Posterior cingulate gyrus (tissue), 11 donors: ENCODE data around the gene ADISSP.
A peak's percentile ranks its signal among the peaks of the same experiment; 100 is the strongest.

Experiments
- DNase-seq, 10 donors: peaks; one replicate each; pipeline versions ENCODE4 v3.0.0 to v3.0.0-alpha.2; 2020 to 2021; ENCODE audit warnings: mixed read lengths in 3 of 10
- intact Hi-C: fragments of 100-400 bp; cut with DNase I; formaldehyde crosslinking; loops from one replicate; pipeline ENCODE4 v1.15.1; 2023

ADISSP gene

GRCh38 chr20:3760655-3761348 is 6.8 kb downstream of the ADISSP start:
- DNase-seq: peak in 1 of 10 donors; percentile 62
- intact Hi-C loops: no loop called here

- DNase-seq: peak in 1 of 10 donors; percentile 75
- intact Hi-C loops: no loop called here
These were observed 7.7 kb downstream of the ADISSP start for GRCh38 chr20:3759884-3760283.

GRCh38 chr20:3759316-3759823 is 8.2 kb downstream of the ADISSP start:
- no peak for DNase-seq
- intact Hi-C loops: no loop called here

GRCh38 chr20:3758566-3758965 is 9.0 kb downstream of the ADISSP start:
- intact Hi-C loops: no loop called here
- no peak for DNase-seq

- intact Hi-C loops: no loop called here
- no peak for DNase-seq
These were observed 10.3 kb downstream of the ADISSP start for GRCh38 chr20:3757268-3757667.

DNA sequence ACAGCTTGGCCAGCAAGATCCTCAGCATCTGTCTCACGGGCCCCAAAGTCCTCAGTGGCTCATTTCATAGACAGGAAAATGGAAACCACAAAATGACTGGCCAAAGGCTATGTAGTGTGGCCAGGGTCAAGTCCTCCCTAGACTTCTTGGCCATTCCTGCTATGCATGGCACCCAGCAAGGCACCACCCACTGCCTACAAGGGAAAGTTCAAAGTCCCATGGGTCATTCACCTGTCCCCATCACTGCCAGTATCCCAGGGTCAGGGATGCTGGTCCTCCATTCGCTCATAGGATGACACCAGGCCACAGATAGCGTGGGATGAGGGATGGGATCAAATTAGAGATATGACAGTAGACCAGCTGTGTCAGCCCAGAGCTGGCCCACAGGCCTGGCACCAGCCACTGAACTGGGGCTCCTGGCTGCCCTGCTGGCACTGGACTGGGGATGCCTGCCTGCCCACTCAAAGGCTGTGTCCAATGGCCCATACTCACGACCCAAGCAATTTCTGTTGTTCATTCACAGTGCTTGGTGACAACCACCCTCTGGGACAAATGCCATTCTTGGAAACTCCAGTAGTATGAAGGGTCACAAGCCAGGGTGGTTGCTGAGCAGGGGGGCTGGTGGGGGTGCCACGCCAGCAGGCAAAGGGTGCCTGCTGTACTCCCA is 11.6 kb downstream of the ADISSP start:
- intact Hi-C loops: no loop called here
- peak in 1 of 10 donors; percentile 66 for DNase-seq

DNA sequence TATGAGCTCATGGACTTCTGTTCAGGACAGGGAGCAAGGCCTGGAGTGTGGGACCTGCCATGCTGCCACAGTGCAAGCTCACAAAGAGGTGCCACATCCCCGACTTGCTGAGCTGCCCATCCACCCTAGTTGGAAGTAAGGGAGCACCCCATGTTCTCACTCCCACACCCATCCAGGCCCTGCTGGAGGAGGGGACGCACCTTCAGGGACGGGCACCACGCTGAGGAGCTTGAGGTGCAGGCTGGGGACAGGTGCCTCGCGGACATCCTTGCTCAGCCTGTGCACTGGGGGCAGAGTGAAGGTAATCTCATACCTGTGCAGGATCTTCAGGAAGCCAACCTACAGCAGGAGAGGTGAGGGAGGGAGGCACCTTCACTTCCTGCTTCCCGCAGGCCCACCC is 12.3 kb downstream of the ADISSP start:
- intact Hi-C loops: no loop called here
- peak in 1 of 10 donors; percentile 61 for DNase-seq

GRCh38 chr20:3754276-3754630 is 13.3 kb downstream of the ADISSP start:
- intact Hi-C loops: no loop called here
- peak in 1 of 10 donors; percentile 80 for DNase-seq

DNA sequence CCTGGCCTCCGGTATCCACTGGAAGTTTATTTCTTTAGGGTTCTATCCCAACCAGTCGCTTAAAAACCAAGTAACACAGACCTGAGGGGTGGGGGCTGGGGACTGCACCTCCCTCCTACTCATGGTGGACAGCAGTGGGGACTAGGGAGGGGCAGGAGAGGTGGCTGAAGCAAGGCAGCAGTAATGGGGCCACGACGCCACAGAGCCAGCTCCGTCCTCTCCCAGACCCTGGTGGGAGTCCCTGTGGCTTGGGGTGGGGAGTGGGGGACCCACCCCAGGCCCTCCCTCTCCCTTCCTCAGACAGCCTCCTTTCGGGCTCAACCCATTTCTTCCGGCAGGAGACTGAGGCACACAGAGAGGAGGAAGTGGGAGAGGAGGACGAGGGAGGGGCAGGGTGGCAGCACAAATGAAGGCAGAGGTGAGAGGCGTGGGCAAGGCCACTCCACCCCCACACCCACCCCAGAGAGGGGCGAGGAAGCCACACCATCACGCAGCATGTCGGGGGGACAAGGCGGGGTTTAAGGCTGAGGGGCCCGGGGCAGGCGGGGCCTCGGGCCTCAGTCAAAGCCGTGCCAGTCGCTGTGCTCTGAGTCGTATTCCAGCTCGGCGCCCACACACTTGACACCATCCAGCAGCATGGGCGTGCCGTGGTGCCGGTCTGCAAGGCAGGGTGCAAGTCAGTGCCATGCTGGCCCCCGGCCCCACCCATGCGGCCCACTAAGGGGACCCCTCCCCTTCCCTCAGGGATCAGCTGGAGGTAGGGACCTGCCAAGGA is 13.9 kb downstream of the ADISSP start:
- intact Hi-C loops: no loop called here
- DNase-seq: peak in 1 of 10 donors; percentile 89

DNA sequence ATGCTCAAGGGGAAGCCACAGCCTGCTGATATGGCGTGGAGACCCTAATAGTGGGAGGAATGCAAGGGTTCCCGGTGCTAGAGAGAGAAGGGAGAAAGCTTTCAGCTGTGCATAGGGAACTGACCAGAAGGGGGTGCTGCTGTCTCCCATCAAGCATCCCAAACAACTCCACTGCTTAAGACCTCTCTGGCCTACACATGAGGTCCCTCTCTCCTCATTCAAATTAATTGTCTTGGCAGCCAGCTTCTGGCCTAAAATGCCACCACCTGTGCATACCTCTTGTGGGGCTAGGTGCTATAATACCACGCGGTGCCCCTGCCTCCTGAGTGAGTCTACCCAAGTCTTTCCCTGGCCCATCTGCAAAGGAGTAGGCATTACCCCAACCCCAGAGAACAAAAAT is 14.5 kb downstream of the ADISSP start:
- DNase-seq: peak in 5 of 10 donors; percentile 49 to 65 (median 59)

GRCh38 chr20:3752386-3752759 is 15.2 kb downstream of the ADISSP start:
- no peak for DNase-seq
- intact Hi-C loops: no loop called here

More for the DNA sequence above, 14.5 kb downstream of the ADISSP start:
- intact Hi-C loops: no loop called here

DNA sequence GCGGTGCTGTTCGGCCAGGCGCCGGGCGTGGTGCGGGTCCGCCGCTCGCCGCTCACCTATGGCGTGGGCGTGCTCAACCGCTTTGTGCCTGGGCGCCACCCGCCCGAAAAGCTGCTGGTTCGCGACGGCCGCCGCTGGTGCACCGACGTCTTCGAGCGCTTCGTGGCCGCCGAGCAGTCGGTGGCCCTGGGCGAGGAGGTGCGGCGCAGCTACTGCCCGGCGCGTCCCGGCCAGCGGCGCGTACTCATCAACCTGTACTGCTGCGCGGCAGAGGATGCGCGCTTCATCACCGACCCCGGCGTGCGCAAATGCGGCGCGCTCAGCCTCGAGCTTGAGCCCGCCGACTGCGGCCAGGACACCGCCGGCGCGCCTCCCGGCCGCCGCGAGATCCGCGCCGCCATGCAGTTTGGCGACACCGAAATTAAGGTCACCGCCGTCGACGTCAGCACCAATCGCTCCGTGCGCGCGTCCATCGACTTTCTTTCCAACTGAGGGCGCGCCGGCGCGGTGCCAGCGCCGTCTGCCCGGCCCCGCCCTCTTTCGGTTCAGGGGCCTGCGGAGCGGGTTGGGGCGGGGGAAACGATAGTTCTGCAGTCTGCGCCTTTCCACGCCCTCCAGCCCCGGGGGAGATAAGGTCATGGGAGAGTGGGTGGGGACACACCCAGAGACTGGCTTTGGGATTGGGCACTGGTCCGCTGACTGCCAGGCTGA is 15.7 kb downstream of the ADISSP start:
- intact Hi-C loops: no loop called here
- no peak for DNase-seq

- intact Hi-C loops: no loop called here
- DNase-seq: no peak
These were observed 16.3 kb downstream of the ADISSP start for GRCh38 chr20:3751305-3751674.

DNA sequence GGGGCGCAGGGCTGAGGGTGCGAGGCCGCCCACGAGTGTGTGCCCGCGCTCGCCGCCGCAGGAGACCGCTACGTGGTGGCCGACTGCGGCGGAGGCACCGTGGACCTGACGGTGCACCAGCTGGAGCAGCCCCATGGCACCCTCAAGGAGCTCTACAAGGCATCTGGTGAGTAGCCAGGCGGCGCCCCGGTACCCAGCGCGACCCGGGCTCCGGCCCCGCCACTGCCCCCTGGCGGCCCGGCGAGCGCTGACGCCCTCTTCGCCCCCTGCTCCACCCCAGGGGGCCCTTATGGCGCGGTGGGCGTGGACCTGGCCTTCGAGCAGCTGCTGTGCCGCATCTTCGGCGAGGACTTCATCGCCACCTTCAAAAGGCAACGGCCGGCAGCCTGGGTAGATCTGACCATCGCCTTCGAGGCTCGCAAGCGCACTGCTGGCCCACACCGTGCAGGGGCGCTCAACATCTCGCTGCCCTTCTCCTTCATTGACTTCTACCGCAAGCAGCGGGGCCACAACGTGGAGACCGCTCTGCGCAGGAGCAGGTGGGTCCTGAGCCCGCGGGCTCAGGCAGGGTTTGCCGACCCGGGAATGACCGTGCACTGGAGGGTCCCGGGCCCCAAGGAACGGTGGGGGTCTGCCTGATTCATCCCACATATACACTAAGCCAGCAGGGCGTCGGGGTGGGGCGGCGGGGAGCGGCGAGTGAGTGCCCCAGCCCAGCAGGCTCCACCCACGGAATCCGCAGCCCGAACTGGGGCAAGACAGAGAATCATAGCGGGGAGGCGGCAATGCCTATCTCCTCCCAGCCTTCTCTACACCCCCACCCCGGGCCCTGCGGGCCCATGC is 17.6 kb downstream of the ADISSP start:
- intact Hi-C loops: no loop called here
- DNase-seq: peak in 5 of 10 donors; percentile 45 to 90 (median 49)

- intact Hi-C loops: no loop called here
- DNase-seq: peak in 1 of 10 donors; percentile 45
These were observed 18.4 kb downstream of the ADISSP start for GRCh38 chr20:3749087-3749688.

GRCh38 chr20:3748073-3748472 is 19.5 kb downstream of the ADISSP start:
- DNase-seq: no peak
- intact Hi-C loops: no loop called here

DNA sequence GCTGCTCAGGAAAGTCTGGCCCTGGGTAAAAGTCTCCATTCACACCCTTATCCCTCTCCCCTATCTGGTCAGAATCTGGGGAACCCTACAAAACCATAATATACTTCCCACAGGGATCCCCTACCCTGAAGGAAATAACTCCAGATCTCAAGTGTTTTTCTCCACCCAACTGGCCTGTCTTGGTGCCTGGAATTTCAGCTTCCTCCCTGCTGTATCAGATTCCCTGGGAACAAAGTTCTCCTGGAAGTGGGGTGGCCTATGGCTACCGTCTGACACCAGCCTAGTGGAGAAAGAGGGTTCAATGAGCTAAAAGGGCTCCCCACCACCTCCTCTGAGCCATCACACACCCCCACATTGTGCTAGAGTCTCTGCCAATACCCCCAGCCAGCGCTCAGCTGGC is 20.1 kb downstream of the ADISSP start:
- DNase-seq: no peak
- intact Hi-C loops: no loop called here

- intact Hi-C loops: no loop called here
- DNase-seq: peak in 2 of 10 donors; percentile 39 to 74
These were observed 21.8 kb downstream of the ADISSP start for GRCh38 chr20:3745686-3746173.
